ENCODE data around the gene UBE2D4.

UBE2D4 gene

DNA sequence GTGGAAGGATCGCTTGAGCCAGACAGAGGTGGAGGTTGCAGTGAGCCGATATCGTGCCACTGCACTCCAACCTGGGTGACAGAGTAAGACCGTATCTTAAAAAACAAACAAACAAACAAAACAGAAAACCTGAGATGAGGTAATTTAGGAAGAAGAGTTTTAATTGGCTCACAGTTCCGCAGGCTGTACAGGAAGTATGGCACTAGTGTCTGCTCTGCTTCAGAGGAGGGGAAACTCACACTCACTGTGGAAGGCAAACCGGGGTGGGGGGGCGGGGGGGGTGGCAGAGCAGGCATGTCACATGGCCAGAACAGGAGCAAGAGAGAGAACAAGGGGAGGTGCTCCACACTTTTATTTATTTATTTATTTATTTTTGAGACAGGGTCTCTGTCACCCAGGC is 5.1 kb downstream of the UBE2D4 start:
- TF ChIP-seq POLR2AphosphoS5 (IDR thresholded peaks at IDR 0.05; ENCODE audit: low read depth, low read length) = no peak
- TF ChIP-seq, protein P1, sequence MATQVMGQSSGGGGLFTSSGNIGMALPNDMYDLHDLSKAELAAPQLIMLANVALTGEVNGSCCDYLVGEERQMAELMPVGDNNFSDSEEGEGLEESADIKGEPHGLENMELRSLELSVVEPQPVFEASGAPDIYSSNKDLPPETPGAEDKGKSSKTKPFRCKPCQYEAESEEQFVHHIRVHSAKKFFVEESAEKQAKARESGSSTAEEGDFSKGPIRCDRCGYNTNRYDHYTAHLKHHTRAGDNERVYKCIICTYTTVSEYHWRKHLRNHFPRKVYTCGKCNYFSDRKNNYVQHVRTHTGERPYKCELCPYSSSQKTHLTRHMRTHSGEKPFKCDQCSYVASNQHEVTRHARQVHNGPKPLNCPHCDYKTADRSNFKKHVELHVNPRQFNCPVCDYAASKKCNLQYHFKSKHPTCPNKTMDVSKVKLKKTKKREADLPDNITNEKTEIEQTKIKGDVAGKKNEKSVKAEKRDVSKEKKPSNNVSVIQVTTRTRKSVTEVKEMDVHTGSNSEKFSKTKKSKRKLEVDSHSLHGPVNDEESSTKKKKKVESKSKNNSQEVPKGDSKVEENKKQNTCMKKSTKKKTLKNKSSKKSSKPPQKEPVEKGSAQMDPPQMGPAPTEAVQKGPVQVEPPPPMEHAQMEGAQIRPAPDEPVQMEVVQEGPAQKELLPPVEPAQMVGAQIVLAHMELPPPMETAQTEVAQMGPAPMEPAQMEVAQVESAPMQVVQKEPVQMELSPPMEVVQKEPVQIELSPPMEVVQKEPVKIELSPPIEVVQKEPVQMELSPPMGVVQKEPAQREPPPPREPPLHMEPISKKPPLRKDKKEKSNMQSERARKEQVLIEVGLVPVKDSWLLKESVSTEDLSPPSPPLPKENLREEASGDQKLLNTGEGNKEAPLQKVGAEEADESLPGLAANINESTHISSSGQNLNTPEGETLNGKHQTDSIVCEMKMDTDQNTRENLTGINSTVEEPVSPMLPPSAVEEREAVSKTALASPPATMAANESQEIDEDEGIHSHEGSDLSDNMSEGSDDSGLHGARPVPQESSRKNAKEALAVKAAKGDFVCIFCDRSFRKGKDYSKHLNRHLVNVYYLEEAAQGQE (IDR thresholded peaks at IDR 0.05; ENCODE audit: insufficient read depth in 1 of 2, low read depth in 2 of 2, low read length in 2 of 2) = no peak
- no peak for TF ChIP-seq FOXP2 (optimal IDR thresholded peaks at IDR 0.05; ENCODE audit: borderline replicate concordance, extremely low read depth, extremely low read length, insufficient read depth)
- TF ChIP-seq SIN3A (IDR thresholded peaks at IDR 0.05; ENCODE audit: borderline replicate concordance, insufficient read depth, low read length) = no peak
- TF ChIP-seq TAF1 (IDR thresholded peaks at IDR 0.05; ENCODE audit: borderline replicate concordance, insufficient read depth, low read length) = no peak

DNA sequence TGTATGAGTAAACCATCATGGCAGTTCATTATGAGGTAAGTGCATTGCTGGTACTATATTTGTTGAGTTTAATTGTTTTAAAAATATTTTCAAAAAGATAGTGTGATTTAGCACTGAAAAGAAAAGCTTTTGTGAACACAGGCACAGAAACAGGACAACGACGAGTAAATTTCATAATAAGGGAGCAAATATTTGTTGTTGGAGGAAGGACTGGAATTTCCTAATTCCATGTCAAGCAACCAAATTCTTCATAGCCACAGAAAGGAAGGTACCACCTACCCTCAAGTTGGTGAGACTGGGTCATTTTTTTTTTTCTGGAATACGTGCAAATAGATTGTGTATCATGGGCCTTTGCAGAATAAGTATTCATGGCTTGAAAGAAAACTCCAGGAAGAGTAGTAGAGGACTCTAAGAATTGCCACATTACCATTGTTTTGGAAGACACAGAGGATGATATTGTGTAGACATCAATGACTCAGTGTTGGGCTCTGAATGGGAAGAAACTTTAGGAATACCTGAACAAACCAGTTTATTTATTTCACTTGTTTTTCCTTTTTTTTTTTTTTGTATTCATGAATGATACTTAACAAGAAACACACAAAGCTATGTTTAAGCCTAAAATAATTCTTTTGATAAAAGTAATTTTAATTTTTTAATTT is 7.8 kb downstream of the UBE2D4 start:
- no peak for TF ChIP-seq SIN3A (IDR thresholded peaks at IDR 0.05; ENCODE audit: borderline replicate concordance, insufficient read depth, low read length)
- TF ChIP-seq TAF1 (IDR thresholded peaks at IDR 0.05; ENCODE audit: borderline replicate concordance, insufficient read depth, low read length) = no peak
- TF ChIP-seq, protein P1 (IDR thresholded peaks at IDR 0.05; ENCODE audit: insufficient read depth in 1 of 2, low read depth in 2 of 2, low read length in 2 of 2) = no peak
- no peak for TF ChIP-seq FOXP2 (optimal IDR thresholded peaks at IDR 0.05; ENCODE audit: borderline replicate concordance, extremely low read depth, extremely low read length, insufficient read depth)
- TF ChIP-seq POLR2AphosphoS5 (IDR thresholded peaks at IDR 0.05; ENCODE audit: low read depth, low read length) = no peak

DNA sequence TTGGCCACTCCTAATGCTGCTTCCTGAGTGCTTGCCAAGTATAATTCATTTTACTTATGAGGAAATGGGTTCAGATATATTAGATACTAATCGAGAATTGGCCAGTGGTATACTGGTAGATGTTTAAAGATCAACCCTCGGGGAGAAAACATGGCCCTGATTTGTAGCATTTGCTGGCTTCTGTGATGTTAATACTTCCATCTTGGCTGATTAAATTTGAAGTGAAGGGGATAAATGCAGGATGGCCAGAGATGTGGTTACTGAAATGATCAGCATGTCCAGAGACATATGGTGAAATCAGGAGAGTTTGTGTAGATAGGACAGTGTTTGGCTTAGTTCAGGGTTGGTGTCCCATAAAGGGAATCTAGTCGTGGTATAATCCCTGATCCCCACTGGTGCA is 11.2 kb downstream of the UBE2D4 start:
- TF ChIP-seq FOXP2 (optimal IDR thresholded peaks at IDR 0.05; ENCODE audit: borderline replicate concordance, extremely low read depth, extremely low read length, insufficient read depth) (no peak), TAF1 (IDR thresholded peaks at IDR 0.05; ENCODE audit: borderline replicate concordance, insufficient read depth, low read length) (no peak), SIN3A (IDR thresholded peaks at IDR 0.05; ENCODE audit: borderline replicate concordance, insufficient read depth, low read length) (no peak), POLR2AphosphoS5 (IDR thresholded peaks at IDR 0.05; ENCODE audit: low read depth, low read length) (no peak)
- TF ChIP-seq, protein P1 (IDR thresholded peaks at IDR 0.05; ENCODE audit: insufficient read depth in 1 of 2, low read depth in 2 of 2, low read length in 2 of 2) = no peak

DNA sequence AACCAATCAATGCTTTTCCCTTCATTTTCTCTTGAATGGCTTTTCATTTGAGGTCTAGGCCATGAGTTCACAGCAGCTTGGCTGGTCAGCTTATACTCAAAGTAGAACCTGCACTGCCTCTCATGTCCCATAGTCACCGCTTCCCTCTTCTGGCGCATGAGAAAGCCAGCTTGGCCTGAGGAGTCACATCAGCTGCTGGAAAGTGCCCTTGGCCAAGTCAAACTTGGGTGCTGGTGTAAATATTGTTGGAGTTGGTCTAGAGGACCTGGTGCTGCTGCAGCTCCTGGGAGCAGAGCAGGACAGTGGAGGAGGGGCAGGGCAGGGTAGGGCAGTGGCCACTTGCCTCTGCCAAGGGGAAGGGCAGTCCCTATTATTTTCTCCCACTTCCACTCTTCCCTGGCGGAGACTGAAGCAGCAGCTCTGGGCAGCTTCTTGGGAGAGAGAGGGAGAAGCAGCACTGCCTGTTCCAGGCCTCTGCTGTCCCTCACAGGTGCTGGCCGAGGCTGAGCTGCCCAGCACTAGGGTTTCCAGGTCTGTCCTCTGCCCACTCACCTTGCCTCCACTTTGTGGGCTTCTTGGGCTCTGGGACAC is 12.8 kb downstream of the UBE2D4 start:
- TF ChIP-seq, protein P1 (IDR thresholded peaks at IDR 0.05; ENCODE audit: insufficient read depth in 1 of 2, low read depth in 2 of 2, low read length in 2 of 2) = no peak
- no peak for TF ChIP-seq TAF1 (IDR thresholded peaks at IDR 0.05; ENCODE audit: borderline replicate concordance, insufficient read depth, low read length)
- no peak for TF ChIP-seq SIN3A (IDR thresholded peaks at IDR 0.05; ENCODE audit: borderline replicate concordance, insufficient read depth, low read length)
- TF ChIP-seq FOXP2 (optimal IDR thresholded peaks at IDR 0.05; ENCODE audit: borderline replicate concordance, extremely low read depth, extremely low read length, insufficient read depth) = no peak
- no peak for TF ChIP-seq POLR2AphosphoS5 (IDR thresholded peaks at IDR 0.05; ENCODE audit: low read depth, low read length)
